Erythroblast (primary cell): ENCODE results near the gene FMN1.

ENCODE experiments used
- GATA1 ChIP-seq: IDR thresholded peaks from 2 replicates; pipeline ENCODE4 v1.6.1; 2011; ENCODE audit warnings: low read depth, mild to moderate bottlenecking, control low read depth, low read length, moderate library complexity
- POLR2A ChIP-seq: IDR thresholded peaks from 2 replicates; pipeline ENCODE4 v1.6.1; 2011; ENCODE audit warnings: mild to moderate bottlenecking, low read length

GRCh38 chr15:33131552-33132232 is 62.8 kb downstream of the FMN1 start:
- TF ChIP-seq POLR2A = no peak
- no peak for TF ChIP-seq GATA1
